ENCODE results near the gene GAB2.

GAB2 gene

DNA sequence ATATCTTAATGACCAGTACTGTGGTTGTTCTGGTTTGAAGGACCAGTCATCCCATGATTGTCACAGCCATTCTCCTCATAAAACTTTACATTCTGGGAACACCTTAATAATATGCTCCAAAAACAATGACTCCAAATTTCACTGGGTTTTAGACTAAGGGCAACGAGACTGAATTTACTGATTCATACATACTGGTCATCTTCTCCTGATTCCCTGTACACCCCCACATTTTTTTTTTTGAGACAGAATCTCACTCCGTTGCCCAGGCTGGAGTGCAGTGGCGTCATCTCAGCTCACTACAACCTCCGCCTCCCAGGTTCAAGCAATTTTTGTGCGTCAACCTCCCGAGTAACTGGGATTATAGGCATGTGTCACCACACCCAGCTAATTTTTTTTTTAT lies 78.9 kb downstream of the GAB2 start:
- H3K4me3 ChIP-seq (ENCODE audit: low read length in 2 of 2), result no peak overlapping the region
- H3K4ac ChIP-seq (ENCODE audit: low read length), result no peak overlapping the region
- no peak overlapping the region for H3K27ac ChIP-seq (replicated peaks; ENCODE audit: low read length)
- no peak overlapping the region for H3K23ac ChIP-seq (ENCODE audit: low read depth, low read length, poor library complexity)
- H2BK12ac ChIP-seq (ENCODE audit: low read length), result no peak overlapping the region
- H3K27me3 ChIP-seq (ENCODE audit: control insufficient read depth in 3 of 3, insufficient read depth in 3 of 3, low read depth in 1 of 3, low read length in 3 of 3), result no peaks in the 10 kb centered on the region
- H4K91ac ChIP-seq (ENCODE audit: low read depth, low read length, poor library complexity), result no peak overlapping the region
- no peak overlapping the region for H3K18ac ChIP-seq (ENCODE audit: low read length)
- WGBS, 2 donors (ENCODE audit: extremely low coverage in 2 of 2, insufficient read length in 2 of 2, insufficient replicate concordance in 1 of 2), result no CpG with 5 or more reads among the region's 6 CpGs
- H3K9ac ChIP-seq (ENCODE audit: low read depth, low read length, poor library complexity), result no peak overlapping the region
- peaks cover 0 to 9% of the 10 kb centered on the region in 2 donors for H3K9me3 ChIP-seq (replicated peaks in 1 of 2; ENCODE audit: control insufficient read depth in 2 of 2, insufficient read depth in 1 of 2, low read depth in 1 of 2, low read length in 2 of 2)
- H3K14ac ChIP-seq (ENCODE audit: low read length), result no peak overlapping the region
- no peak overlapping the region for H2BK15ac ChIP-seq (ENCODE audit: low read length)
- DNase-seq (ENCODE audit: low spot score), result no peak
- H3K4me2 ChIP-seq (ENCODE audit: insufficient read depth, low read length, poor library complexity, severe bottlenecking), result no peak overlapping the region
- no peak overlapping the region for H2BK5ac ChIP-seq (ENCODE audit: low read length)
- H2BK120ac ChIP-seq (ENCODE audit: low read depth, low read length), result no peak overlapping the region
- H2AFZ ChIP-seq (ENCODE audit: low read length), result no peak overlapping the region
- H2AK5ac ChIP-seq (ENCODE audit: low read depth, low read length), result no peak overlapping the region
- no peak overlapping the region for H4K8ac ChIP-seq (ENCODE audit: low read depth, low read length)
- H3K36me3 ChIP-seq (replicated peaks in 1 of 2; ENCODE audit: control insufficient read depth in 2 of 2, insufficient read depth in 2 of 2, low read length in 2 of 2), result no peaks in the 10 kb centered on the region
- no peaks in the 10 kb centered on the region for H3K79me1 ChIP-seq (ENCODE audit: low read depth, low read length)
- H3K4me1 ChIP-seq (ENCODE audit: control insufficient read depth in 2 of 2, insufficient read depth in 1 of 2, low read depth in 1 of 2, low read length in 2 of 2), result peaks cover 0 to 3% of the 10 kb centered on the region in 2 donors

DNA sequence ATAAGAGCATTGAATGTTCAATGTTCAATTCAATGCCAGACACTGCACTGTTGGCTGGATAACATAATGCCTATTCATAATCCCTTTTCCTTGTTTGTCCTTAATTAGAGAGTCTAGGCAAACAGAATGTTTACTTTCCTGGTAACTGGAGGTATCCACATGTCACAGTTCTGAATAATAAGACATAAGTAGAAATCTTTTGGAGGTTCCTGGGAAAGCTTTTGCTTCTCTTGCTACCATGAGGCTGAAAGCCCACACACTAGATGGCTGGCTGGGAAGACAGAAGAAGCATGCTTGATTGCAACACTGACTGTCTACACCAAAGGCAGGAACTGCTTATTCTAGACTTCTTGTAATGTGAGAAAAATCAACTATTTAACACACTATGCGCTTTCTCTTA lies 79.5 kb downstream of the GAB2 start:
- no peak for DNase-seq (ENCODE audit: low spot score)
- H3K4me1 ChIP-seq (ENCODE audit: control insufficient read depth in 2 of 2, insufficient read depth in 1 of 2, low read depth in 1 of 2, low read length in 2 of 2), result peaks cover 0 to 3% of the 10 kb centered on the region in 2 donors
- H3K79me1 ChIP-seq (ENCODE audit: low read depth, low read length), result no peaks in the 10 kb centered on the region
- no peak overlapping the region for H4K91ac ChIP-seq (ENCODE audit: low read depth, low read length, poor library complexity)
- no peak overlapping the region for H3K4me2 ChIP-seq (ENCODE audit: insufficient read depth, low read length, poor library complexity, severe bottlenecking)
- no peak overlapping the region for H2AK5ac ChIP-seq (ENCODE audit: low read depth, low read length)
- no peaks in the 10 kb centered on the region for H3K36me3 ChIP-seq (replicated peaks in 1 of 2; ENCODE audit: control insufficient read depth in 2 of 2, insufficient read depth in 2 of 2, low read length in 2 of 2)
- no peak overlapping the region for H3K9ac ChIP-seq (ENCODE audit: low read depth, low read length, poor library complexity)
- H3K23ac ChIP-seq (ENCODE audit: low read depth, low read length, poor library complexity), result no peak overlapping the region
- peaks cover 0 to 9% of the 10 kb centered on the region in 2 donors for H3K9me3 ChIP-seq (replicated peaks in 1 of 2; ENCODE audit: control insufficient read depth in 2 of 2, insufficient read depth in 1 of 2, low read depth in 1 of 2, low read length in 2 of 2)
- no peak overlapping the region for H2BK15ac ChIP-seq (ENCODE audit: low read length)
- H3K14ac ChIP-seq (ENCODE audit: low read length), result no peak overlapping the region
- no peak overlapping the region for H3K18ac ChIP-seq (ENCODE audit: low read length)
- no CpG with 5 or more reads among the region's 1 CpG for WGBS, 2 donors (ENCODE audit: extremely low coverage in 2 of 2, insufficient read length in 2 of 2, insufficient replicate concordance in 1 of 2)
- no peak overlapping the region for H3K4ac ChIP-seq (ENCODE audit: low read length)
- H3K27me3 ChIP-seq (ENCODE audit: control insufficient read depth in 3 of 3, insufficient read depth in 3 of 3, low read depth in 1 of 3, low read length in 3 of 3), result no peaks in the 10 kb centered on the region
- H2BK12ac ChIP-seq (ENCODE audit: low read length), result no peak overlapping the region
- no peak overlapping the region for H4K8ac ChIP-seq (ENCODE audit: low read depth, low read length)
- no peak overlapping the region for H3K27ac ChIP-seq (replicated peaks; ENCODE audit: low read length)
- no peak overlapping the region for H3K4me3 ChIP-seq (ENCODE audit: low read length in 2 of 2)
- H2BK5ac ChIP-seq (ENCODE audit: low read length), result no peak overlapping the region
- no peak overlapping the region for H2BK120ac ChIP-seq (ENCODE audit: low read depth, low read length)
- H2AFZ ChIP-seq (ENCODE audit: low read length), result no peak overlapping the region

- H4K91ac ChIP-seq (ENCODE audit: low read depth, low read length, poor library complexity), result no peak overlapping the region
- H3K4me2 ChIP-seq (ENCODE audit: insufficient read depth, low read length, poor library complexity, severe bottlenecking), result no peak overlapping the region
- H2BK12ac ChIP-seq (ENCODE audit: low read length), result no peak overlapping the region
- no CpG with 5 or more reads among the region's 2 CpGs for WGBS, 2 donors (ENCODE audit: extremely low coverage in 2 of 2, insufficient read length in 2 of 2, insufficient replicate concordance in 1 of 2)
- no peak overlapping the region for H3K9ac ChIP-seq (ENCODE audit: low read depth, low read length, poor library complexity)
- H3K4me1 ChIP-seq (ENCODE audit: control insufficient read depth in 2 of 2, insufficient read depth in 1 of 2, low read depth in 1 of 2, low read length in 2 of 2), result peaks cover 0 to 3% of the 10 kb centered on the region in 2 donors
- H3K27ac ChIP-seq (replicated peaks; ENCODE audit: low read length), result no peak overlapping the region
- H4K8ac ChIP-seq (ENCODE audit: low read depth, low read length), result no peak overlapping the region
- no peak overlapping the region for H2BK5ac ChIP-seq (ENCODE audit: low read length)
- no peaks in the 10 kb centered on the region for H3K36me3 ChIP-seq (replicated peaks in 1 of 2; ENCODE audit: control insufficient read depth in 2 of 2, insufficient read depth in 2 of 2, low read length in 2 of 2)
- no peak overlapping the region for H3K4me3 ChIP-seq (ENCODE audit: low read length in 2 of 2)
- H2BK120ac ChIP-seq (ENCODE audit: low read depth, low read length), result no peak overlapping the region
- H2BK15ac ChIP-seq (ENCODE audit: low read length), result no peak overlapping the region
- no peak overlapping the region for H3K18ac ChIP-seq (ENCODE audit: low read length)
- H2AFZ ChIP-seq (ENCODE audit: low read length), result no peak overlapping the region
- H2AK5ac ChIP-seq (ENCODE audit: low read depth, low read length), result no peak overlapping the region
- no peaks in the 10 kb centered on the region for H3K79me1 ChIP-seq (ENCODE audit: low read depth, low read length)
- peaks cover 0 to 9% of the 10 kb centered on the region in 2 donors for H3K9me3 ChIP-seq (replicated peaks in 1 of 2; ENCODE audit: control insufficient read depth in 2 of 2, insufficient read depth in 1 of 2, low read depth in 1 of 2, low read length in 2 of 2)
- H3K14ac ChIP-seq (ENCODE audit: low read length), result no peak overlapping the region
- no peak for DNase-seq (ENCODE audit: low spot score)
- no peak overlapping the region for H3K4ac ChIP-seq (ENCODE audit: low read length)
- H3K23ac ChIP-seq (ENCODE audit: low read depth, low read length, poor library complexity), result no peak overlapping the region
- H3K27me3 ChIP-seq (ENCODE audit: control insufficient read depth in 3 of 3, insufficient read depth in 3 of 3, low read depth in 1 of 3, low read length in 3 of 3), result no peaks in the 10 kb centered on the region
Measured at GRCh38 chr11:78337554-78337924, 80.1 kb downstream of the GAB2 start.

GRCh38 chr11:78336877-78337553 lies 80.6 kb downstream of the GAB2 start:
- H3K23ac ChIP-seq (ENCODE audit: low read depth, low read length, poor library complexity), result no peak overlapping the region
- H3K27ac ChIP-seq (replicated peaks; ENCODE audit: low read length), result no peak overlapping the region
- no peaks in the 10 kb centered on the region for H3K36me3 ChIP-seq (replicated peaks in 1 of 2; ENCODE audit: control insufficient read depth in 2 of 2, insufficient read depth in 2 of 2, low read length in 2 of 2)
- no peak overlapping the region for H2BK120ac ChIP-seq (ENCODE audit: low read depth, low read length)
- H2BK15ac ChIP-seq (ENCODE audit: low read length), result no peak overlapping the region
- no peak overlapping the region for H2AFZ ChIP-seq (ENCODE audit: low read length)
- no peak overlapping the region for H2BK5ac ChIP-seq (ENCODE audit: low read length)
- DNase-seq (ENCODE audit: low spot score), result no peak
- no peak overlapping the region for H2BK12ac ChIP-seq (ENCODE audit: low read length)
- no peak overlapping the region for H4K8ac ChIP-seq (ENCODE audit: low read depth, low read length)
- no peak overlapping the region for H2AK5ac ChIP-seq (ENCODE audit: low read depth, low read length)
- no peaks in the 10 kb centered on the region for H3K79me1 ChIP-seq (ENCODE audit: low read depth, low read length)
- H3K4me2 ChIP-seq (ENCODE audit: insufficient read depth, low read length, poor library complexity, severe bottlenecking), result no peak overlapping the region
- H3K4me3 ChIP-seq (ENCODE audit: low read length in 2 of 2), result no peak overlapping the region
- H3K4me1 ChIP-seq (ENCODE audit: control insufficient read depth in 2 of 2, insufficient read depth in 1 of 2, low read depth in 1 of 2, low read length in 2 of 2), result peaks cover 0 to 3% of the 10 kb centered on the region in 2 donors
- H3K4ac ChIP-seq (ENCODE audit: low read length), result no peak overlapping the region
- peaks cover 0 to 9% of the 10 kb centered on the region in 2 donors for H3K9me3 ChIP-seq (replicated peaks in 1 of 2; ENCODE audit: control insufficient read depth in 2 of 2, insufficient read depth in 1 of 2, low read depth in 1 of 2, low read length in 2 of 2)
- H3K27me3 ChIP-seq (ENCODE audit: control insufficient read depth in 3 of 3, insufficient read depth in 3 of 3, low read depth in 1 of 3, low read length in 3 of 3), result no peaks in the 10 kb centered on the region
- no peak overlapping the region for H3K18ac ChIP-seq (ENCODE audit: low read length)
- no peak overlapping the region for H3K9ac ChIP-seq (ENCODE audit: low read depth, low read length, poor library complexity)
- no peak overlapping the region for H4K91ac ChIP-seq (ENCODE audit: low read depth, low read length, poor library complexity)
- no peak overlapping the region for H3K14ac ChIP-seq (ENCODE audit: low read length)
- WGBS, 2 donors (ENCODE audit: extremely low coverage in 2 of 2, insufficient read length in 2 of 2, insufficient replicate concordance in 1 of 2), result no CpG with 5 or more reads among the region's 4 CpGs

All from neuronal stem cell (in vitro differentiated cells).